NCI-H526 treated with DMSO at 0.1 percent for 48 hours (cell line): ENCODE results near the gene TBC1D10B.
A peak's percentile ranks its signal among the peaks of the same experiment; 100 is the strongest.

ENCODE experiments used
- DNase-seq: peaks from one replicate; lab custom pipeline; 2025; lab: John Stamatoyannopoulos, UW

TBC1D10B gene

GRCh38 chr16:30372038-30372712 is 1.9 kb upstream of the TBC1D10B start:
- no peak for DNase-seq

GRCh38 chr16:30371248-30371816 is 1.0 kb upstream of the TBC1D10B start:
- no peak for DNase-seq

GRCh38 chr16:30369938-30370455 is 297 bp downstream of the TBC1D10B start:
- no peak for DNase-seq

- no peak for DNase-seq
Measured at GRCh38 chr16:30369091-30369937, 980 bp downstream of the TBC1D10B start.

- no peak for DNase-seq
Measured at GRCh38 chr16:30368792-30369090, 1.6 kb downstream of the TBC1D10B start.

- no peak for DNase-seq
Measured at GRCh38 chr16:30368122-30368791, 2.0 kb downstream of the TBC1D10B start.

GRCh38 chr16:30367349-30368009 is 2.8 kb downstream of the TBC1D10B start:
- DNase-seq, result no peak

- DNase-seq, result no peak
Measured at GRCh38 chr16:30366511-30366910, 3.8 kb downstream of the TBC1D10B start.

GRCh38 chr16:30365200-30365599 is 5.1 kb downstream of the TBC1D10B start:
- no peak for DNase-seq

- DNase-seq, result no peak
Measured at GRCh38 chr16:30361180-30361579, 9.1 kb downstream of the TBC1D10B start.

GRCh38 chr16:30359871-30360170 is 10.5 kb downstream of the TBC1D10B start:
- DNase-seq, result no peak

- no peak for DNase-seq
Measured at GRCh38 chr16:30358990-30359870, 11.1 kb downstream of the TBC1D10B start.

- no peak for DNase-seq
Measured at GRCh38 chr16:30358577-30358936, 11.7 kb downstream of the TBC1D10B start.

GRCh38 chr16:30357715-30358576 is 12.3 kb downstream of the TBC1D10B start:
- no peak for DNase-seq

GRCh38 chr16:30357085-30357714 is 13.1 kb downstream of the TBC1D10B start:
- DNase-seq, result no peak

GRCh38 chr16:30356401-30357084 is 13.8 kb downstream of the TBC1D10B start:
- DNase-seq, result no peak

GRCh38 chr16:30355954-30356308 is 14.4 kb downstream of the TBC1D10B start:
- DNase-seq, result no peak

GRCh38 chr16:30355144-30355953 is 14.9 kb downstream of the TBC1D10B start, which contains the start of gene CD2BP2:
CD2BP2 (minus strand) TSS chr16:30355308; CDS start chr16:30354681, 627 bp downstream.
- peak; percentile 93 for DNase-seq
